ENCODE data around the gene NCK2. TPM values are rescaled to one million over a fixed set of nuclear protein-coding genes. Genes with fewer than 3 reads are reported as not detected.
A peak's percentile ranks its signal among the peaks of the same experiment; 100 is the strongest.

The NCK2 gene
- total RNA-seq, 1 donor from 2014 or later, result 160 TPM

DNA sequence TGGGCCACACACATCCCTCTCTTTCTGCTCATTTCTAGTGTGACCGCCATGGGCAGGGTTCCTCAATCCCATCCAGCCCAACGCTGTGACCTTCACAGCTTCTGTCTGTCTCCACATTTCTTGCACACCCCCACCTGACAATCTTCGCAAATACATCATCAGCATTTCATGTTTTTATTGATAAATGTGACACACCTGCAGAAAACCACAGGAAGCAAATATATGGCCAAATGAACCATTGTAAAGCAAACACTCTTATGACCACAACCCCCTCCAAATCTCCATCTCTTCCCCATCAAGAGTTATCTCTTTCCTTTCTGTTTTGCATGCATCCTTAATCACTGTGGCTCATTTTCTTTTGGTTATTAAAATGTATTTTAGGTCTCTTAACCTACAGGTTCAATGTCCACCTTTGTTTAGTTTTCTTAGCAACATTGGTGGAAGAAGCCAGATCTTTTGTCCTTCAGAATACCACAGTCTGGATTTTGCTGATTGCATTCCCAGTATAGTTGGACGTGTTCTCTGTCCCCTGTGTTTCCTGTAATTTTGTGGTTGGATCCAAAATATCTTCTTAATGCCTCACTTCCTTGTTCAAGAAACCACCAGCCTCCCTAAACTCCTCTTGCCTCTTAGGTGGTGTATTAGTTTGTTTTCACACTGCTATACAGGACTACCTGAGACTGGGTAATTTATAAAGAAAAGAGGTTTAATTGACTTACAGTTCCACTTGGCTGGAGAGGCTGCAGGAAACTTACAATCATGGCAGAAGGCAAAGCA lies 9.8 kb upstream of the NCK2 start:
- no peak for DNase-seq (ENCODE audit: low spot score)

DNA sequence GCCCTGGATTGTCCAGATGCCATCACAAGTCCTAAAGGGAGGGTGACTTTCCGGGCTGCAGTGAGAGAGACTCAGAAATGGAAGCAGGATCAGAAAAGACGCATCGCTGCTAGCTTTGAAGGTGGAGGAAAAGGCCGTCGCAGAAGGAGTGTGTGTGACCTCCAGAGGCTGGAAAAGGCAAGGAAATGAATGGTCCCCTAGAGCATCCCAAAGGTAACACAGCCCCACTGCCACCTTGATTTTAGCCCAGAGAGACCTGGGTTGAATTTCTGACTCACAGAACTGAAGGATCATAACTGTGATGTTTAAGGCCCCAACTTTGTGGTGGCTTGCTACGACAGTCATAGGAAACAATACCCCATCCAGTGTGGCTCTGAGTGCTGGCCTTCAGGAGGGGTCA lies 8.6 kb upstream of the NCK2 start:
- DNase-seq (ENCODE audit: low spot score), result no peak

DNA sequence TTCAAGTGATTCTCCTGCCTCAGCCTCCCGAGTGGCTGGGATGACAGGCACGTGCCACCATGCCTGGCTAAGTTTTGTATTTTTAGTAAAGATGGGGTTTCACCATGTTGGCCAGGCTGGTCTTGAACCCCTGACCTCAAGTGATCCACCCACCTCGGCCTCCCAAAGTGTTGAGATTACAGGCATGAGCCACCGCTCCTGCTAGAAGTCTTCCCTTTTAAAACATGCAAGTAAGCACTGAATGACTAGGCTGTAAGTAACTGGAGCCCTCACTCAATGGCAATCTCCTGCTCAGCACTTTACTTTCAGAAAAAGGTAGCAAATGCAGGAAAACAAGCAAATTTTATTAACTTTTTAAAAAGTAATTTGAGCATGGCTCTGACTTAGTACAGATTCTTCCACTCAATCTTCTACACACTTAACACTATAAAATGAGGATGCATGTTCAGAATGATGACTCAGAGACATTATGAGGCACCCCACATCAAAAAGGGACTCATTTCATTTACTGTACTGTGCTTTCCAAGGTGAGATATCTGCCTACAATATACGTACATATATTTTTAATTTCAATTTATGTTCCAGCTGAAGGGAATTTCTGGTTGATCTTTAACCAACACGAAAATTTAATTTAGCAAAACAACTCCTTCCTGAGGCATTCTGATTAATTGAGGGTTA lies 6.6 kb upstream of the NCK2 start:
- DNase-seq (ENCODE audit: low spot score), result no peak

DNA sequence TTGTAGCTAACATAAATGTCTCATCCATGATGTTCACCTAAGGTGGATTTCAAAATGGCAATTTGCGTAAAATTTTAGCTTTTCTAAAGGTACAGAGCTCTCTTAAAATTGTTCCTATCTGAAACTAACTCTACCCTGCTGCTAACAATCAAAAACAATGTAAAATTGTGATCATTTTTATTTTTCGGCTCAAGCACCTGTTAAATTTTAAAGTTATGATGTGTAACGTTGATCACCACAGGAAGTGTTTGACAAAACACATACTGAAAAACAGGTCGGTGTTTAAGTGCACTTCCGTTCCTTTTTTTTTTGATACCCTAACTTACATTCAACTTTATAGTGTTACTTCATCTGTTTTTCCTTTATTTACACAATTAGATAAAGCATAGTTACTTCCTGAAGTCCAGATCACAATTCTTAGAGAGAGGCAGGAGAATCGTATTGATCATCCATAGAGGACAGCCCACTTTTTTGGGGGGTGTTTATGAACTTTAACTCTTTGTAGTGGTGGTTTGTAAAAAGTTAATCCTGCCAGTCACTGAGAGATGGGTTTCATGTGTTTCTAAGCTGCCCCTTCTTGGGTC lies 6.0 kb upstream of the NCK2 start:
- no peak for DNase-seq (ENCODE audit: low spot score)

DNA sequence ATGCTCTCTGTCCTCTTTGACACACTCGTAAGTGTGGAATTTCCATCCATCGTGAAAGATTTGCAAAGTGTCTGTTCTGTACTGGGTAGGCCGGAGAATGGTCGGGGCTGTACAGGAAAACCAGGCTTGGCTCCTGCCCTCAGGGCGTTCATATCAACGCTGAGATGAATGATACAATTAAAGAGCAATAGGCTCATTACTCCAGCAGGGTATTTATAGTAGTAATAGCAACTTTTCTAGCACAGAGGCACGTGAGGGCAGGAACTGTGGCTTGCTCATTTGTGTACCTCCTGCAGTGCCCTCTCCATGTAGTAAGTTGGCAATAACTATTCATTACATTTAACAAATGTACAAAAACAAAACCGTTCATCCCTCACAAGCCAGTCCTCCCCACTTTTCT lies 5.3 kb upstream of the NCK2 start:
- DNase-seq (ENCODE audit: low spot score), result no peak

DNA sequence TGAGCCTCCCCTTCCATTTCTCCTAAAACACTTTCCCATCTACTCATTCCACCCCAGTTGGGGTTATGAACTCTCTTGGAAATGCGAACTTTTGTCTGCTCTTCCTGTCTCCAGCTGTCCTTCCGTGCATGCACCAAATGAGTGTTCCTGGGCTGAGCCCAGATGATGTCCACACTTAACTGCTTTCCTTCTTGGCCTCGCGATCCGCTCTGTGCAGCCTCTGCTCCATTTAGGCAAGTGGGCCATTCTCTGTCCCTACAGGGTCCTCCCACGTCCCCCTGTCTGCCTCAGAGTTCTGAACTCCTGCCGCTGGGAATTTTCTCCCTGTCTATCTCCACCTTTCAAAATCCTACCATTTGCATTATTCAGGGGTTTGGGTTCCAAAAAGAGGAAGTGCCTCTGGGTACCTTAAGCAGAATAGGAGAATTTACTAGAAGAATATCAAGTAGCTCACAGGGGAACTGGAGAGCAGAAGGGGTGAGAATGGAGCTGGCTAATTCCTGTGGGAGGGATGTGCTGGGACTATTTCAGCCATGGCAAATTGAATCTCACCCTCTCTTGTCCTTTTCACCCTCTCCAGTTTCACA lies 4.7 kb upstream of the NCK2 start:
- DNase-seq (ENCODE audit: low spot score), result no peak

DNA sequence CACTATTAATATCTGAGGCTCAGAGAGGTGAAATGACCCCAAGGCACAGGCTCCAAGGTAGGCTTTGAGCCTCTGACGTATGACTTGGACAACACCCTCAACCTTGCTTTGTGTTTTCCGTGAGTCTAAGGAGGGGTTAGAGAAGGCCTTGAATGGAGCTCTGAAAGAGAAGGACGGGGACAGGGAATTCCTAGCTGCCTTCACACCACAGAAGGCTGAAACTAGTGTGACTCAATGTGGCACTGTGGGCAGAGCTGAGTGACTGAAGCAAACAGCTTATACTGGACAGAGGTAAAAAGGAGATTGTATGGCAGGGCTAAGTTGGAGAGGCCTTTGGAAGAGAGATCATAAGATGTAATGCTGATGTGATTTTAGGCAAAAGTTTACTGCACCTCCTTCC lies 3.5 kb upstream of the NCK2 start:
- DNase-seq (ENCODE audit: low spot score), result no peak

DNA sequence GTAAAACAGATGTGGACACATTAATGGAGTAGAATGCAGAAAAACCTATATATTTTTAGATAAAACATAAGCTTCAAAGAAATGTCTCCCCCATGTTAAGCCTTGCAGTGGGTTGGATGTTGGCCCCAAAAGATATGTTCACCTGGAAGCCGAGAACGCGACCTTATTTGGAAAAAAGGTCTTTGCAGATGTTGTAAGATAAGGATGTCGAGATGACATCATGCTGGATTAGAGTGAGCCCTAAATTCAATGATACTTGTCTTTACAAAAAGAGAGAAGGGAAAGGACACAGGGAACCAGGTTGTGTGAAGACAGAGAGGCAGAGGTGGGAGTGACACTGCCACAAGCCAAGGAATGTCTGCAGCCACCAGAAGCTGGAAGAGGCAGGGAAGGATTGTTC lies 3.1 kb upstream of the NCK2 start:
- no peak for DNase-seq (ENCODE audit: low spot score)

DNA sequence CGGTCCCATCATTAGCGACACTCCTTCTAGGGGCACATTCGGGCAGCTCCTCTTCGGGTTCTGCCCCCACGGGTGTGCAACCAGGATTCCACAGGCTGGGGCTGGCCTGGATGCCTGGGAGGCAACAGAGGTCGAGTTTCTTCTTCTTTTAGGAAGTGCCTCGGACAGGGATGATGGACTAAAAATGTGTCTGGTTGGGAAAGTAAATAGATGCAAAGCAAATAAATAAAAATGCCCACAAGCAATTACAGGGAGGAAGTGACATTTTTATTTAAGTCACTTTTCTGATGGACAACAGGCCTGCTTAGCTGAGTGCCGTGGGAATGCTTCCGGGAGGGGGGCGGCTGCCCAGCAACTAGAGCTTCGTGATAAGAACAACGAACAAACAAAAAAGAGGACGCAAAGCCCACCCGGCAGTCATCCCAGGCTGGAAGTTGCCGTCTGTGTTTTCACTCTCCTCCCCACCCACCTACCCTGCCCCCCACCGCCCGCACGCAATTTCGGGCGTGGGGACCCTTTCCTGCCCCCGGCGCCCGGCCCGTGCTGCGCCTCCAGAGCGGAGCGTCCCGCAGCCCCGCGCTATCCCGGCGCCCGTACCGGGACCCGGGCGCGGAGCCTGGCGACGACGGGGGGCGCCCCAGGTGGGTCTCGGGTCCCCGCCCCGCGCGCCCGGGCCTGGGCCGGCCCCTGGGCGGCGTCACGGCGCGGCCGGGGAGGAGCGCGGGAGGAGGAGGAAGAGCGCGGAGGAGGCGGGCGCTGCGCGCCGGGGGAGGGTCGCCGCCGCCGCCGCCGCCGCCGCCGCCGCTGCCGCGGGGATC lies 412 bp upstream of the NCK2 start:
- peak; percentile 51 for DNase-seq (ENCODE audit: low spot score)

DNA sequence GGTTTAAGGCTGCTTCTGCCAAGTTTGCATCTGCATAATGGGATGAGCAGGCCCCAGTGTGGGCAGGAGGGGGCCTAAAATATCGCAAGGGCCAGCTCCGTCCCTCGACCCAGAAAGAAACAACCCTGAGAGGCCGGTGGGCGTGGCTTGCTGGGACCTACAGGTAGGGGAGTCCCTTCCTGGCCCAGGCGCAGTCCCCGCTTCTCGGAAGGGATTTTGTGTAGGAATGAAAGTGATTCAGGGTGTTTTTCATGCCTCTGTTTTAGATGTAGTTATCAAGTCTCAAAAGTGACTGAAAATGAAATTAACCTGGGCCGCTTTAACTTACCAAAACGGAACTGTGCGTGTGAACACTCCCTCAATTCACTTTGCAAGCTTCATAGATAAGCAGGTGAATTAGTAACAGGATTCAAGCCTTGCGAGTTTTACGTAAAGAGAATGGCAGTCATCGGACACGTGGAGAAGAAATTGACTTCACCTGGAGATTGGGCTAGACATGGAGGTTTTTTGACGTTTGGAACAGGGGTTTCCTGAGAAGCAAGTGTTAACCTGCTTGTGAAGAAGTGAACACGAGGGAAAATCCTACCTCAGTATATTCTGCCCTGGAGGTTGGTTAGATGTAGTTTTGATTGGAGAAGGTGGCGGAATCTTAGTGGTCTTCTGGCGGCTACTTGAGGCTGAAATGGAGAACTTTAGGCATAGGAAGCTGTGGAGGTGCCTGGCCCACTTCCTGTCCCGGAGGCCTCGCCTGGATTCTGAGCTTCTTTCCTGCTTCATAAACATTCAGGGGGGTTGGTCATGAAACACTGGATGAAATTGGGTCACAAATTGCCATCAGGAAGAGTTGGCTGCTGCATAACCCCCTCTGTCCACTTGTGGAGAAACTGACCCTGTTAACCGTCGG lies 1.7 kb downstream of the NCK2 start:
- peak; percentile 55 for DNase-seq (ENCODE audit: low spot score)

DNA sequence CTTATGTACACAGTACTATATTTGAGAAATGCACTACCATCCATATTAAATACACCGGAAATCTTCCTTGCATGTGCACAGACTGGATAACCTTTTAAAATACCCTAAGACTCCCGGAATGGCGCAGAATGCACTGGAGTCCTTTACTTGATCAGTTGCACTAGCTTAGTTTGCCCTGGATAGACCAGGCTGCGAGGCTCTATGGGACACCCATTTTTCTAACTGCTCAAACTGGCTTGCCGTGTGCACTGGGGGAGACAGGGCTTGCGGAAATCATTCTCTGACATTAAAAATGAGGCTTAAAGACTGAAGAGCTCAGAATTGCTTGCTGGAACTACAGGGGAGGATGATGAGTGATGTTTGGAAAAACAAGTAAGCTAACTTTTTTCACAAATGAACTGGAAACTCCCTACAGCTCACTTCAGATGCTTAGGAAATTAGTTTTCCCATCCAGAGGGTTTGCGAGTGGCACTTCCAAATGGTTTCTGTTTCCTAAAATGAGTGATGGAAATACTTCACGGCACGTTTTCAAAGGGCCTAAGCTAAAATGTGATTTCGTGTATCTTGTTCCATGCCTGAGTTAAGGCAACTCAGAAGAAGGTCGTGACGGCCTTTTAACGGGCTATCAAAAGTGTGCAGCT lies 2.7 kb downstream of the NCK2 start:
- DNase-seq (ENCODE audit: low spot score), result no peak

DNA sequence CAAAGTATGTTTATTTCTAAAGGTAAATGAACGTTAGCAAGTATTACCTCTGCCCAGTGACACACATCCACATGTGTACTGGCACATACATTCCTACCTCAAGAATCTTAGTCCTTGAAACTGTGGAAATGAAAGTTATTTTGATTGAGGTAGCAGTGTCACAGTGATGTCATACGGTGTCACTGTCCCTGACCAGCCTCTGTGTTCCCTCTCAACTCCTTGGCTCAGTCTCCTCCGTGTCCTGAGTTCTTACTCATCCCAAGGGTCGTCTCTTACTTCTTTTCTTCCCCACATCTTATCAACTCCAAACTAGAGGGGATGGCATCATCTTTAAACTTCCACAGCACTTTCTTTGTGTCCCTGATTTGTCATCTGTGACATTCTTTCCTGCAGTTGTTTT lies 3.3 kb downstream of the NCK2 start:
- DNase-seq (ENCODE audit: low spot score), result no peak

DNA sequence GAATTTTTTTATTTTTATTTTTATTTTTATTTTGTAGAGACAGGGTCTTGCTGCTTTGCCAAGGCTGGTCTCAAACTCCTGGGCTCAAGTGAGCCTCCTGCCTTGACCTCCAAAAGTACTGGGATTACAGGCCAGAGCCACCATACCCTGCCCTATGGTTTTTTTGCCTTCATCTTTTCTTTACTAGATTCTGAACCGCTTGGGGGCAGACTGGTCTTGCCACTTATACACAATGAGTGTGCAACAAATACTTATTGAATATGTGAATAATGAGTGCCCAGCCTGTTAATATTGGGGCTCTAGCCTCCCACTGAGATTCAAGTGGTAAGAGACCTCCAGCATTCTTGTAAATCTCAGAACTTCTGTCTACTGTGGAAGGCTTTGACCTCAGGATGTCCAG lies 3.9 kb downstream of the NCK2 start:
- DNase-seq (ENCODE audit: low spot score), result no peak

DNA sequence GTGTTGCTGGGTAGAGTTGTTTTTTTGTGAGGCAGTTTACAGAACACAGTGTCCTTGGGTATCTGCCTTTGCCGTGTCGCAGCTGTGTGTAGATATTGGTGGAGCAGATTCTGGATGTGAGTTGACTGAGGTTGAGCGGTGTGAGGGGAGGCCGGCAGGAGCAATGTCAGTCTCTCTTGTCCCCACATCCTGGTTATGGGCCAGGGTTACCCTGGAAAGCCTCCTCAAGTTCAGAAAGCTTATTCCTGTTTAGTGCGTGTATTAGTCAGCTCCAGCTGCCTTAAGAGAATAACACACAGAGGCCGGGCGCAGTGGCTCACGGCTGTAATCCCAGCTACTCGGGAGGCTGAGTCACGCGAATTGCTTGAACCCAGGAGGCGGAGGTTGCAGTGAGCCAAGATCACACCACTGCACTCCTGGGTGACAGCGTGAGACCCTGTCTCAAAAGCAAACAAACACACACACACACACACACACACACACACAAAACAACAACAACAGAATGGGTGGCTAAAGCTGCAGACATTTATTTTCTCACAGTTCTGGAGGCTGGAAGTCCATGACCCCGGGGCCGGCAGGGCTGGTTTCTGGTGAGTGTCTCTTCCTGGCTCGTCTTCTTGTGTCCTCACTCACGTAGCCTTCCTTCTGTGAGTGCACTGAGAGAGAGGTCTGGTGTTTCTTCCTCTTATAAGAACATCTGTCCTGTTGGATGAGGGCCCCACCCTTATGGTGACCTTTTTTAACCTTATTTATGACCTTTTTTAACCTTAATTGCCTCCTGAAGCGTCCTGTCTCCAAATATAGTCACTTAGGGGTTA lies 5.1 kb downstream of the NCK2 start:
- no peak for DNase-seq (ENCODE audit: low spot score)

DNA sequence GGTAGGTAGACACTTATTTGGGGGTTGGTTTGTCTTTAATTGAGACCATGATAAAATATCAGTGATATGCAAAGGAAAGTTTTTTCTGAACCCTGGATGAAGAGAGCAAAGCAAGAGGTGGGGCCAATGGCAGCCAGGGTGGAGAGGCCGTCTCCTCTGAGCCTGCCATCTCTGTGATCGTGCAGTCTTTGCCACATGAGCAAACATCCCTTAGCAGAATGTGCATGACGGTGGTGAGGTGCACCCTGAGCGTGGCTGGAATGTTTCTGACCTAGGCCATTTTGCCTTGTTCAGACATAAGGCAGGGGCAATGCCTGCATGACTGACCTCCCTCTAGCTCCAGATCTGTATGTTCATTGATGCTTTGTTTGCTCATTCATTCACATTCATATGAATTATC lies 6.0 kb downstream of the NCK2 start:
- DNase-seq (ENCODE audit: low spot score), result no peak

DNA sequence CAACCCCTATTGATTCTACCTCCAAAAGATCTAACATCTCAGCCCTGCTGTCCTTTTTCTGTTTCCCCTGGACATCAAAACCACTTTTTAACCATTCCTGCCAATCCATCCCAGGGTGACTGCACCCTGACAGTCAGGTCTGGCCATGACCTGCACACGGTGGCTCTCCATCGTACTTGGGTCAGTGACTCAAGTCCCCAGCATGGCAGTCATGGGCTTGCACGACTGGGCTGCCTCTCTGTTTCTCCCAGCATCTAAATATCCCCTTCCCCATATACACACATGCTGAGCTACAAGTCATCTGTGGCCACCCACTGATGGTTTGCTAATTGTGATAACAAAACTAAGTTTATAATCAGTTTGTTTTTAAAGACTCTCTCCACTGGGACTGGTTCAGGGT lies 6.6 kb downstream of the NCK2 start:
- DNase-seq (ENCODE audit: low spot score), result no peak

DNA sequence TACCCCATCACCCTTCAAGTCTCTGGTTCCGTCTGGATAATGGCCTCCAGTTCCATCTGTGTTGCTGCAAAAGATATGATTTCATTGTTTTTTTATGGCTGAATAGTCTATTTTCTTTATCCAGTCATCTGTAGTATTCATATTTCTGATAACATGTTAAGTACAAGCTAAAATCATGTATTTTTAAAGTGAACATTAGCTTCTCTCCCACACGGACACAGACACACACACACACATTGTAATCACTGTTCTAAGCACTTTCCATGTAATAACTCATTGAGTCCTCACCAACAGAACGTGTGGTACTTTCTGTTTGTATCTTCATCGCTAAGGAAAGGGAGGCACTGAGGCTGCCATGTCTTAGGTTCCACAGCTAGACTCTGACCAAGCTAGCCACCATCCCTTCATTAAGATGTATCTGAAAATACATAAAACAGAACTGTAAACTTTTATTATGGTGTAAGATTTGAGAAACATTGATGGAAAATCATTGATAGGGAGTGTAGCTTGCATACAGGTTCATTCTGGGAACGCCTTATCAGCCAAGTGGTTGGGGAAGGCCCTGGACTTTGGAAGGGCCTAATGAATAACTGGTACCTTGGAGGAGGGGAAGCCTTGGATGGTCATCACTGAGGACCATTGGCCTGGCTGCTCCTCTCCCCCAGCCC lies 8.1 kb downstream of the NCK2 start:
- no peak for DNase-seq (ENCODE audit: low spot score)

DNA sequence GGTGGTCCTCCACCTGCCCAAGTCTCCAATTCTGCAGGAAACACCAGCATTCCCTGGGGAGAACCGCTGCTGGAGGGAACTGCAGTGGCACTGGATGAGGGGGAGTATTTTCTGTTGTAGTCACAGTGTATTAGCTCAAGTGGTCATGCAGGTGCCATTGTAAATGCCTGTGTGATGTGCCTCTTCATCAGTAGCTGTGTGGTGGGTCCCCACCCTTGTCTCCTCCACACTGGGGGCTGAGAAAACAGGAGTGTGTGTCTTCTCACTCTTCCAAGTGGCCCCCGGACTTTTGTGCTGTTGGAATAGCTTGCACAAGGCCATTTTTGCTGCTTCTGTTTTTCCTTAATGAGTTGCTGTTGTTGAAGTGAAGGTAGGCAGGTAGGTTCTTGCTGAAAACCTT lies 8.7 kb downstream of the NCK2 start:
- DNase-seq (ENCODE audit: low spot score), result no peak

DNA sequence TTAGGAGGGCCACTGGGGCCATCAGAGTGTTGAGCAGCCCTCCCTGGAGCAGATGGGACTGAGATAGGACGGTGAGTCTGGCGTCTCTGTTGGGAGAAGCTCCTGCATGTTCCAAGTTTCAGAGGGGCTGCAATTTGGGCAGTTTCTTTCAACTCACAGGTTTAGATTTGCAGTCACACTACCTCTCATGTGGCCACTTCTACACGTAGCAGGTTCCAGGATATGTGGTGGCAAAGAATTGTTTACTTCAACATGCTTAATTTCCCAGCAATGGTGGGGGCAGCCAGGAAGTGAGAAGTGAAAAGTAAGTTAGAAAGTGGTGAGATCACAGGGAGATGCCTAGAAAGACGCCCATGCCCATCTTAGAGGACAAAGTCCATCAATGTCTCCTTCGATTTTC lies 9.3 kb downstream of the NCK2 start:
- DNase-seq (ENCODE audit: low spot score), result no peak
